Activated CD8-positive, alpha-beta memory T cell treated with anti-CD3 and anti-CD28 coated beads for 36 hours (primary cell): Measurements from ENCODE around the gene TXNDC16. TPM values are rescaled to one million over a fixed set of nuclear protein-coding genes. Genes with fewer than 3 reads are reported as not detected.
"Not testable (repeated sequence)": the region's sequence is repeated elsewhere in the genome, so short reads cannot be mapped to it uniquely, and the experiment has no call there.

Experiments used
- CTCF ChIA-PET: fragments of 350-600 bp; sonication (Branson Sonifier 250); formaldehyde crosslinking; loops from one replicate; lab custom pipeline; 2021; ENCODE audit warnings: antibody characterized with exemption; lab: Charles Lee
- POLR2A ChIA-PET: fragments of 350-600 bp; sonication (Branson Sonifier 250); formaldehyde crosslinking; loops from one replicate; lab custom pipeline; 2021; ENCODE audit warnings: antibody characterized with exemption; lab: Charles Lee
- total RNA-seq, 2 experiments: library from RNA; stranded (reverse); gene quantifications; one replicate each; pipeline ENCODE4 v1.2.3, GENCODE V29; 2021

Gene TXNDC16, protein sequence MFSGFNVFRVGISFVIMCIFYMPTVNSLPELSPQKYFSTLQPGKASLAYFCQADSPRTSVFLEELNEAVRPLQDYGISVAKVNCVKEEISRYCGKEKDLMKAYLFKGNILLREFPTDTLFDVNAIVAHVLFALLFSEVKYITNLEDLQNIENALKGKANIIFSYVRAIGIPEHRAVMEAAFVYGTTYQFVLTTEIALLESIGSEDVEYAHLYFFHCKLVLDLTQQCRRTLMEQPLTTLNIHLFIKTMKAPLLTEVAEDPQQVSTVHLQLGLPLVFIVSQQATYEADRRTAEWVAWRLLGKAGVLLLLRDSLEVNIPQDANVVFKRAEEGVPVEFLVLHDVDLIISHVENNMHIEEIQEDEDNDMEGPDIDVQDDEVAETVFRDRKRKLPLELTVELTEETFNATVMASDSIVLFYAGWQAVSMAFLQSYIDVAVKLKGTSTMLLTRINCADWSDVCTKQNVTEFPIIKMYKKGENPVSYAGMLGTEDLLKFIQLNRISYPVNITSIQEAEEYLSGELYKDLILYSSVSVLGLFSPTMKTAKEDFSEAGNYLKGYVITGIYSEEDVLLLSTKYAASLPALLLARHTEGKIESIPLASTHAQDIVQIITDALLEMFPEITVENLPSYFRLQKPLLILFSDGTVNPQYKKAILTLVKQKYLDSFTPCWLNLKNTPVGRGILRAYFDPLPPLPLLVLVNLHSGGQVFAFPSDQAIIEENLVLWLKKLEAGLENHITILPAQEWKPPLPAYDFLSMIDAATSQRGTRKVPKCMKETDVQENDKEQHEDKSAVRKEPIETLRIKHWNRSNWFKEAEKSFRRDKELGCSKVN
- total RNA-seq = 1 to 10 TPM; 5.0 to 5.2 TPM

DNA sequence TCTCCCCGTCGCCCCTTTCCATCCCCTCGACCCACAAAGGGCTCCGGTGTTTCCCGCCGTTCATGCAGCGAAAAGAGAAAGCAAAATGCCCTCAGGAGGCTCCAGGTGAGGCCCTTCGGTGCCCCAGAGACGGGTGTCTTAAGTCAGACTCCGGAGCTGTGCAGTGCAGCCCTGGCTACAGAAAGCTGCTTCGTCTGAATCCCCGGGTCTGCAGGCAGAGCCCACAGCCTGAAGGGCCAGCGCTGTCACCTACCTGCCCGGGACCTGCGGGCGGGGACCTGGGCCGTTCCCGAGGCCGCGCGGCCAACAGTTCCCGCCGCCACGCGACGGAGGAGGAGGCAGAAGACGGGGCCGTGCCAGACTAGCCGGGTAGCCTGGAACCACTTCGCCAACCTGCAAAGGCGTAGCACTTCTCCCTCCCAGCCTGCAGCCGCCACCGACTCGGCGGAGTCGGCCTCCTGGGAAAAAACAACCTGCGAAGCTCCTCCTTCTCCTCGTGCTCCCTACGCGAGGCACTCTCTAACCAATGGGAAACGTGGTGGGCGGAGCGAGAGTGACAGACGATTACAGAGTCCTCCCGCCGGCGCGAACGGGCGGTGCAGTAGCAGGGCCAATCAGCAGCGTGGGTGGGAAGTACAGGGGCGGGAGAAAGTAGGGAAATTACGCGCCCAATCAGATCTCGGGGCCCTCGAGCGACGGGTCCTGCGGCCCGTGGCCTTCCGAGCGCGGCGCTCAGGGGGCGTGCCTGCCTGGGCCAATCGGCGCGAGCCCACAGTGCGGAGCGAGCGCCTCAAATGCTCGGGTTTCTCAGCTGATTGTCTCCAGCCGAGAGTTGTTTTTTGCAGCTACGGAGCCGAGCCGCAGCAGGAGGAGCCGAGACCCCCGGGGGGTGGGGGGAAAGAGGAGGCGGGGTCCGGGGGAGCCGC lies at the start of gene TXNDC16, which contains the start of gene GPR137C:
TSS of gene TXNDC16 (minus strand) at position 443 of the 926 bp plus-strand sequence. CDS start 8,948 bp downstream, outside the sequence.
TSS of gene GPR137C (plus strand) at position 774 of the 926 bp plus-strand sequence. CDS start 312 bp downstream, outside the sequence.
- CTCF ChIA-PET = interaction anchor here (1.7 kb wide), 1 partner anchor 9 kb away, joined by 5 read pairs; no protein-coding TSS in a partner anchor

GRCh38 chr14:52599974-52600373 lies 47.7 kb upstream of the TXNDC16 start:
- CTCF ChIA-PET = no interaction called here
- POLR2A ChIA-PET = no interaction called here

More for the DNA sequence above, at the start of gene TXNDC16, which contains the start of gene GPR137C:
- POLR2A ChIA-PET = interaction anchor here (0.5 to 1.6 kb wide), 6 partner anchors 16 to 1789 kb away, joined by 3 to 7 read pairs (median 4); partner anchors contain the start of gene ERO1A

DNA sequence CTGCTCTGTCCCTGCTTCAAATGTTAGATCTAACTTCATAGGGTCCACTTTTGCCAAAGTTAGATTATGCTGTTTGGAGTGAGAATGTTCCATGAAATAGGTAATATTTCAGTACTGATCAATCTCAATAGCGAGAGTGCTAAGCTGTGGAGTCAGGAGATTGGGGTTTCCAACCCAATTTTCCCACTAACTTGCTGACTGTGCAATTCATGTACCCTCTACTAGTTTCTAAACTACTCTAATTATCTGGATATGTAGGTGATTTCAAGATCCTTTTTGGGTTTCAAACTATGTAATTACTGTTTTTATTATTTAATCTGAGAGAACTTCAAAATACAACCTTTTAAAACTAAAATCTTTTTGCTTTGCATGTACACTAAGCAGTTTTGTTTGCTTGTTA lies 46.3 kb upstream of the TXNDC16 start:
- ChIA-PET CTCF (no interaction called here), POLR2A (no interaction called here)

- POLR2A ChIA-PET = no interaction called here
- CTCF ChIA-PET = no interaction called here
Measured at GRCh38 chr14:52596861-52597260, 44.6 kb upstream of the TXNDC16 start.

DNA sequence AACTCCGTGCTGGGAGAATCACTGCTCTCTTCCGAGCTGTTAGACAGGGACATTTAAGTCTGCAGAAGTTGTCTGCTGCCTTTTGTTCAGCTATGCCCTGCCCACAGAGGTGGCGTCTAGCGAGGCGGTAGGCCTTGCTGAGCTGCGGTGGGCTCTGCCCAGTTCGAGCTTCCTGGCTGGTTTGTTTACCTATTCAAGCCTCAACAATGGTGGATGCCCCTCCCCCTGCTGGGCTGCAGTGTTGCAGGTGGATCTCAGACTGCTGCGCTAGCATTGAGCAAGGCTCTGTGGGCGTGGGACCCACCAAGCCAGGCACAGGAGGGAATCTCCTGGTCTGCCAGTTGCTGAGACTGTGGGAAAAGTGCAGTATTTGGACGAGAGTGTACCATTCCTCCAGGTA lies 44.0 kb upstream of the TXNDC16 start:
- POLR2A ChIA-PET = no interaction called here

DNA sequence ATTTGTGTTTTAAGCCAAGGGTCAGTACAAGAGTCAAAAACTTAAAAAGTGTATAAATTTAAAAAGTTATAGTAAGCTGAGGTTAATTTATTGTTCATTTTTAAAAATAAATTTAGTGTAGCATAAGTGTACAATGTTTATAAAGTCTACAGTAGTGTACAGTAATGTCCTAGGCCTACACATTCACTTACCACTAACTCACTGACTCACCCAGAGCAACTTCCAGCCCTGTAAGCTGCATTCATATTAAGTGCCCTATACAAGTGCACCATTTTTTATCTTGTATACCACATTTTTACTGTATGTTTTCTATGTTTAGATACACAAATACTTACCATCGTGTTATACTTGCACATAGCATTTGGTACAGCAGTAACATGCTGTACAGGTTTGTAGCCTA lies 38.0 kb upstream of the TXNDC16 start:
- POLR2A ChIA-PET = no interaction called here
- CTCF ChIA-PET = no interaction called here

More for the DNA sequence above, 44.0 kb upstream of the TXNDC16 start:
- CTCF ChIA-PET = no interaction called here

- CTCF ChIA-PET = no interaction called here
- POLR2A ChIA-PET = no interaction called here
Measured at GRCh38 chr14:52589646-52590045, 37.3 kb upstream of the TXNDC16 start.

- POLR2A ChIA-PET = no interaction called here
Measured at GRCh38 chr14:52583544-52583943, 31.2 kb upstream of the TXNDC16 start.

GRCh38 chr14:52575858-52576257 lies 23.6 kb upstream of the TXNDC16 start:
- ChIA-PET POLR2A (no interaction called here), CTCF (no interaction called here)

More at GRCh38 chr14:52583544-52583943, 31.2 kb upstream of the TXNDC16 start:
- CTCF ChIA-PET = no interaction called here

DNA sequence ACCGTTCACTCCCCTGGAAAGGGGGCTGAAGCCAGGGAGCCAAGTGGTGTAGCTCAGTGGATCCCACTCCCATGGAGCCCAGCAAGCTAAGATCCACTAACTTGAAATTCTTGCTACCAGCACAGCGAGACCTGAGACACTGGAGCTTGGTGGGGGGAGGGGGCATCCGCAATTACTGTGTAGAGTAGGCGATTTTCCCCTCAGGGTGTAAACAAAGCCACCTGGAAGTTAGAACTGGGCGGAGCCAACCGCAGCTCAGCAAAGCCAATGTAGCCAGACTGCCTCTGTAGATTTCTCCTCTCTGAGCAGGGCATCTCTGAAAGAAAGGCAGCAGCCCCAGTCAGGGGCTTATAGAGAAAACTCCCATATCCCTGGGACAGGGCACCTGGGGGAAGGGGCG lies 16.1 kb upstream of the TXNDC16 start:
- POLR2A ChIA-PET, CTCF ChIA-PET: not testable (repeated sequence)

GRCh38 chr14:52563120-52563519 lies 10.8 kb upstream of the TXNDC16 start:
- CTCF ChIA-PET = no interaction called here
- POLR2A ChIA-PET = no interaction called here

DNA sequence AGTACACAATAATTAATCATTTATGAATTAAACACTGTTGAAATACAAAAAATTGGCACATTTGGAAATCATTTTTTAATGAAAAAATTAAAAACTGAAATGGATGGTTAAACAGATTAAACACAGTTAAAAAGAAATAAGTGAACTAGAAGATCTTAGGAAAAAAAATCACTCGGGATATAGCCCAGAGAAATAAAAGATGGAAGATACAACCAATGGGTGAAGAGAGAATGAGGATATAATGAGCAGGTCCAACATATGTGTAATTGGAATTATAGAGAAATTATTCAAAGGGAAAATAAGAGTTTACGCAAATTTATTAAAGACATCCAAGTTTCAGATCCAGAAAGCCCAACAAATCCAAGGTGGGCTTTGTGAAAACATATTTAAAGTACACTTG lies 6.4 kb upstream of the TXNDC16 start:
- ChIA-PET CTCF (no interaction called here), POLR2A (no interaction called here)

DNA sequence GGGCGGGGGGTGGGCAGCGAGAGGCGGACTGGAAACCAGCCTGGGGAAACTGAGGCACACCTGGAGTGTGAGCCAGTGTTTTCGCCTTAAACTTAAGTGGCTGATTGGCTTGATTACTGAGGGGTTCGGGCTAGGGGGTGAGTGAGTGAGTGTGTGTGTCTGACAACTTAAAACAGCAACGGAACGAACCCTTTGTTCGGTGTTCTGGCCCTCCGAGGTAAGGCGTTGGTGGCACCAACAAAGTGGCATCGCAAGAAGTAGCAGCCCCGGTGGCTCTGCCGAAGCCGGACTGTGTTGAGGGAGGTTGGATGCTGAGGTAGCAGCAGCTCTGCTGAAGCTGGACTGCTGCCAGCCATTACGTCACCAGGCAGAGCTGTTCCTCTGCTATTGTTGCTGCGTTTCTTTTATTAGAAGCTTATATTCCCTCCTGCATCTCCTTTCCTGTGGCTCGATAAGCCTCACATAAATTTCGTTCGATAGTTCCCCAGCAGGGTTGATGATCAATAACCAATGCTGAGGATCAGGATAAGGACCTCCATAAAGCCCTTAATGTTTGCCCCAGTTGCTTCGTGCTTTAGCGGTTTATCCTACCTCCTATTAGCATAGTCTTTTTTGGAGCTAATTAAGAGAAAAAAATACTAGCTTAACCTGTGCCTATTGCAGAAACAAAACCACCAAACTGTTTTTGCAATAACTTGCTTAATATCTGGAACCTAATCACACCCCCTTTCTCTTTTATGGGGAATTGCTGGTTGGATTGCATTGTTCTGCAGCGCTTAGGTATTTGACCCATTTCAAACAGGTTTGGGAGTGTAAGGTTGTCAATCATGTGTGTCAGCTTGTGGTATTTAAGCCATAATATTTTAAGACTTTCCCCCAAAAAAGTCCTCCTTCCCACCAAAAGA lies 1.6 kb upstream of the TXNDC16 start:
- ChIA-PET POLR2A (no interaction called here), CTCF (interaction anchor here (0.9 kb wide), 1 partner anchor 255 kb away, joined by 5 read pairs; no protein-coding TSS in a partner anchor)

GRCh38 chr14:52553002-52553670 lies 831 bp upstream of the TXNDC16 start:
- ChIA-PET CTCF (interaction anchor here (0.9 kb wide), 1 partner anchor 254 kb away, joined by 5 read pairs; no protein-coding TSS in a partner anchor), POLR2A (interaction anchor here (0.5 to 1.6 kb wide), 5 partner anchors 142 to 1789 kb away, joined by 3 to 7 read pairs (median 3); partner anchors contain the start of gene ERO1A)

- CTCF ChIA-PET = interaction anchor here (0.6 to 1.7 kb wide), 2 partner anchors 9 to 158 kb away, joined by 3 to 5 read pairs; no protein-coding TSS in a partner anchor
- POLR2A ChIA-PET = interaction anchor here (0.6 to 1.6 kb wide), 3 partner anchors 16 to 144 kb away, joined by 3 to 7 read pairs (median 5); partner anchors contain the start of gene ERO1A
Measured at GRCh38 chr14:52551696-52552062, 626 bp downstream of the TXNDC16 start.

- ChIA-PET POLR2A (interaction anchor here (0.6 to 0.9 kb wide), 3 partner anchors 15 to 282 kb away, joined by 3 to 5 read pairs (median 4); no protein-coding TSS in a partner anchor), CTCF (interaction anchor here (0.6 to 1.7 kb wide), 3 partner anchors 8 to 315 kb away, joined by 3 to 5 read pairs (median 3); no protein-coding TSS in a partner anchor)
Measured at GRCh38 chr14:52551205-52551604, 1.1 kb downstream of the TXNDC16 start.

- POLR2A ChIA-PET = interaction anchor here (0.6 kb wide), 1 partner anchor 281 kb away, joined by 4 read pairs; no protein-coding TSS in a partner anchor
- CTCF ChIA-PET = interaction anchor here (0.7 kb wide), 1 partner anchor 315 kb away, joined by 3 read pairs; no protein-coding TSS in a partner anchor
Measured at GRCh38 chr14:52550661-52551060, 1.6 kb downstream of the TXNDC16 start.
